PFSK-1 (cell line): Measurements from ENCODE around the gene CSPG4.

Source experiments
- FOXP2 ChIP-seq: optimal IDR thresholded peaks from 2 replicates; pipeline ENCODE3; 2011; ENCODE audit warnings: borderline replicate concordance, control low read depth, inconsistent platforms; ENCODE audit not compliant: insufficient read depth; ENCODE audit errors: extremely low read length, extremely low read depth
- POLR2AphosphoS5 ChIP-seq: IDR thresholded peaks from 2 replicates; pipeline ENCODE4 v1.6.1; 2012; ENCODE audit warnings: low read depth, mild to moderate bottlenecking, control low read depth, low read length, moderate library complexity
- REST ChIP-seq, 2 experiments: IDR thresholded peaks; 2 replicates each; pipeline versions ENCODE4 v1.6.1 to v1.8.0; 2011 to 2012; ENCODE audit warnings: low read depth in 2 of 2, low read length in 2 of 2, control low read depth in 1 of 2, inconsistent platforms in 1 of 2, mild to moderate bottlenecking in 1 of 2, moderate library complexity in 1 of 2; ENCODE audit not compliant: insufficient read depth in 1 of 2
- SIN3A ChIP-seq: IDR thresholded peaks from 2 replicates; pipeline ENCODE4 v1.6.1; 2012; ENCODE audit warnings: mild to moderate bottlenecking, low read length, moderate library complexity, borderline replicate concordance; ENCODE audit not compliant: insufficient read depth
- TAF1 ChIP-seq: IDR thresholded peaks from 2 replicates; pipeline ENCODE4 v1.6.1; 2012; ENCODE audit warnings: low read length, control low read depth, borderline replicate concordance; ENCODE audit not compliant: insufficient read depth

Gene CSPG4

GRCh38 chr15:75680007-75680789 lies 32.5 kb downstream of the CSPG4 start:
- TF ChIP-seq TAF1 (no peak), SIN3A (no peak), REST (IDR thresholded peaks at IDR 0.05; ENCODE audit: insufficient read depth in 1 of 2, low read depth in 2 of 2, low read length in 2 of 2) (no peak), POLR2AphosphoS5 (no peak), FOXP2 (no peak)

GRCh38 chr15:75677465-75678323 lies 35.0 kb downstream of the CSPG4 start:
- TF ChIP-seq TAF1 (no peak), REST (IDR thresholded peaks at IDR 0.05; ENCODE audit: insufficient read depth in 1 of 2, low read depth in 2 of 2, low read length in 2 of 2) (no peak), FOXP2 (no peak), SIN3A (no peak), POLR2AphosphoS5 (no peak)

- no peak for TF ChIP-seq TAF1
- no peak for TF ChIP-seq POLR2AphosphoS5
- no peak for TF ChIP-seq REST (IDR thresholded peaks at IDR 0.05; ENCODE audit: insufficient read depth in 1 of 2, low read depth in 2 of 2, low read length in 2 of 2)
- no peak for TF ChIP-seq FOXP2
- no peak for TF ChIP-seq SIN3A
Measured at GRCh38 chr15:75676688-75677464, 35.8 kb downstream of the CSPG4 start.

- TF ChIP-seq FOXP2 (no peak), REST (IDR thresholded peaks at IDR 0.05; ENCODE audit: insufficient read depth in 1 of 2, low read depth in 2 of 2, low read length in 2 of 2) (no peak), SIN3A (no peak), TAF1 (no peak), POLR2AphosphoS5 (no peak)
Measured at GRCh38 chr15:75675579-75676404, 36.9 kb downstream of the CSPG4 start.
